Fibroblast of skin of left biceps (primary cell): ENCODE data around the gene LINC01488.

ENCODE experiments used
- DNase-seq, 2 experiments: peaks; one replicate each; pipeline ENCODE4 v3.0.0-alpha.2; 2013; ENCODE audit warnings: low read depth in 2 of 2

The LINC01488 gene

DNA sequence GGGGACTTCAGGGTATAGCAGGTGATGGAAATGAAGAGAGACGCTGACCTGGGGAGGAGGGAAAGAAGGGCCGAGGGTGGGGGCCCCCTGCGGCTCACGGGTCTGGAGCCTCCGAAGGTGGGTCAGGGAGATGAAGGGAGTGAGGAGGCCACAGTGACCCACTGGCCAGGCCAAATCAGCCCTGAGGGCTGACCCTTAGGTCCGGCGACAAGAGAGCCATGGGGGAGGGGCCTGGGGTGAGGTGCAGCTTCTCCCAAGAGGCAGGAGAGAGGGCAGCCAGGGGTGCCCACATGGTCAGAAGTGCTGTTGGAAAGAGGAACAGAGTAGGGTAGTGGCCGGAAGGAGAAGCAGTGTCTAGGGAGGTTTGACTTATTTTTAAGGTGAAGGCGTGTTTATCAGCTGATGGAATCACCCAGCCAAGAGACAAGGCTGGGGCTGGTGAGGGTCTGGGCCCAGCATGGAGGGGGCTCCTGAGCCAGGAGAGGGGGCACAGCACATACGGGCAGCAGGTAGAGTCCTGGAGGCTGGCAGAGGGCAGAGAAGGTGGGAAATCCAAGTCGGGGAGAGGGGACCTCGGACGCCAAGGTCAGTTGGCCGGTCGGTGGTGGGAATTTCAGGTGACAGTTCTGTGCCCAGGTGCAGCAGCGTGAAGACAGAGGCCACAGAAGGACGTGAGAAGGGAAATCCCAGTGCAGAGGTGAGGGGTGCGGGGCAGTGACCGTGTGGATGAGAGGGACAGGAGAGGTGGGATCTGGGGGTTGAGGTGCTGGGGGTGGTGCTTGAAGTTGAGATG lies 49.0 kb downstream of the LINC01488 start:
- no peak for DNase-seq

DNA sequence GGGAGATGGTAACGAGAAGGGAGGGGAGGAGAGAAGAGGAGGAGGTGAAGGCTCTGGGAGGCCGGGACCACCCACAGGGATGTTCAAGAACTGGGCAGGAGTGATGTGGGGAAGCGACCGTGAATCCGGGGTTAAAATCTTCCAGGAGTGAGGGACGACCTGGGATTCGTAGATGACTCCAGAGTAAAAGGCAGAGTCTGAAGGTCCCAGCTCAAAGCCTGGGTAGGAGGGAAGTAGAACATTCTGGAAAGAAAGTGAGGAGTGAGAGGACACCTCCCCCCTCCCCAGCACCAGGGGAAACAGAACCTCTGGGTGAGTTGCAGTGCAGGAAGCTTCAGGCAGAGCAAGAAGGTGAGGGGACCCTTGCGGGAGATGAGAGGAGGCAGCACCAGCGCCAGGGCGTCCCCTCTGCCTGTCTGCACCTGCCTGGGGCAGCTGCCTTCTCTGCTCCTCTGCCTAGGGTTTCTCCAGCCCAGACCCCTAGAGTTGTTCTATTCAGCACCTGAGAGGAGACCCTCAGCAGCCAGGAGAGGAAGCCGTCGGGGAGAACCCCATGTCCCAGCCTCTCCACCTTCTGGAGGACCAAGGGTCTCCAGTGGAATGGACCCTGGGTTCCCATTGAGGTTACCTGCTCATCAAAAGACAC lies 49.7 kb downstream of the LINC01488 start:
- no peak for DNase-seq

DNA sequence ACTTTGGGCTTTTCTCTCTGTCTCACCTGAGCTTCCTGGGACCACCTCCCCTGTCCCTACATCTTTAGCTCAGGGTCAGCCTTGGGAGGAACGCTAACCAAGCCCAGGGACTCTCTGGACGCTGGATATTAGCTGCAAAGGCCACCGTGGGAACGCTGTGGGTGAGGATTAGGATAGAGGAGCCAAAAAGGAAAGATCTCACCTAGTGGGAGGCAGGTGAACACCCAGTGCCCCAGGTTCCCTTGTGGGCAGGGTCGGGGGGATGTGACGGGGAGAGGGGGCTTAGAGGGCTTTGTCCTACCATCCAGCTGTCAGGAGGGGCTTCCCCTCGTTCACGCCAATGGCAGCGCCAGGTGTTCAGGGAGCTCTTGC lies 50.2 kb downstream of the LINC01488 start:
- DNase-seq = no peak

DNA sequence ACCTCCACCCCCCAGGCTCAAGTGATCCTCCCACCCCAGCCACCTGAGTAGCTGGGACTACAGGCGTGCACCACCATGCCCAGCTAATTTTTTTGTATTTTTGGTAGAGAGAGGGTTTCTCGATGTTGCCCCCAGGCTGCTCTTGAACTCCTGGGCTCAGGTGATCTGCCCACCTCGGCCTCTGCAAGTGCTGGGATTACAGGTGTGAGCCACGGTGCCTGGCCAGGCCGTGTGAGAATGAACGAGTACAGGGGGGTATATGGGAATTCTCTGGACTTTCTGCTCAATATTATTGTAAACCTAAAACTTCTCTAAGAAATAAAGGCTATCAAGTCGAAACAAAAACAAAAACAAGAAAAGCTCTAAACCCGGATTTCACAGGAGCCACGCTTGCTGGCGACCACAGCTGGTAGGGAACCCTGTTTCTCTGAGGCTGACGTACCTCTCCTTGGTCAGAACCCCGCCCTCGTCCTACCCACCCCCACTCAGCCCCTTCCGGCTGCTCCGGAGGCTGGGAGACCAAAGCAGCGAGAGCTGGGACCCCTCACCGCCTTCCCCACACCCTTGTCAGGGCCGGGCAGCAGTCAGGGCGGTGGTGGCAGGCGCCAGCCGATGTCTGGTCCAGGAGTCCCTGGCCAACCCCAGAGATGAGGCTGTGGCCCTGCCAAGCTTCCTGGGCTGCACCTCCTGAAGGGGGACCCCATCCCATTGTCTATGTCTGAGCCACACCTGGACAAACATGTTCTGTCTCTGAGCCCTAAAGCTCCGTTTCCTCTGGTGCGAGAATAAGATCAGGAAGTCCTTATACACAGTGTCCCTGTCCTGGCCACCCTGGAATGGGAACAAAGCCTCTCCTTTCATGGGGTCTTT lies 52.1 kb downstream of the LINC01488 start:
- DNase-seq = no peak

DNA sequence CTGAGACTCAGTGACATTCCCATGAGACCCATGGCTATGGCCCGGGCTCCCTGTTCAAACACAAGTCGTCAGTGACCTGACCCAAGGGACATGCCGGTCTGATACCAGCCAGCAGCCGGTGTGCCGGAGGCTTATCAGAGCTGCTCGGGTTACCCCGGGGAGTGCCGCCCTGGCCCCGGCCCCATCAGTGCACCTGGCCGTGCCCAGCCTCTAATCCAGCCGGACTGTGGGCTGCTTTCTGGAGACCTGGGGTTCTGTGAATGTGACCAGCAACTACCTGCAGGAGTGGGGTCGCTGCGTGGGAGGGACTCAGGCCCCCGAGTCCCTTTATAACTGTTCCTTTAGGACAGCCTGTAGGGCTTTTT lies 52.7 kb downstream of the LINC01488 start:
- no peak for DNase-seq

DNA sequence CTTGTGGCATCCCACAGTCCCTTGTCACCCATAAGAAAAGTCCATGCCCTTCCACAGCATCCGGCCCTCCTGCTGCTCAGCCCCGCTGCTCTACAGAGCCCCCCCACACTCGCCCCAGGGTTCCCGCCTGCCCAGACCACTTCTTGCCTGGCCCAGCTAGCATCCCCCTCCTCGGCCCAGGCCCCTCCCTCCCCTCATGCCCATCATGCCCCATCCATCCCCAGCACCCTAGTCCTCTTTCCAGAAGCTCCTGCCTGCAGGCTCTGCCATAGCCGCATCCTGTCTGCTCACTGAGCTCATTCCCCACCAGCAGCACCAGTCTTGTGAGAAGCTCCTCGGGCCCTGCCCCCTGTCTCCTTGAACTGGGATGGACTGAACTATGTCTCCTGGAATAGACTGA lies 54.4 kb downstream of the LINC01488 start:
- no peak for DNase-seq

DNA sequence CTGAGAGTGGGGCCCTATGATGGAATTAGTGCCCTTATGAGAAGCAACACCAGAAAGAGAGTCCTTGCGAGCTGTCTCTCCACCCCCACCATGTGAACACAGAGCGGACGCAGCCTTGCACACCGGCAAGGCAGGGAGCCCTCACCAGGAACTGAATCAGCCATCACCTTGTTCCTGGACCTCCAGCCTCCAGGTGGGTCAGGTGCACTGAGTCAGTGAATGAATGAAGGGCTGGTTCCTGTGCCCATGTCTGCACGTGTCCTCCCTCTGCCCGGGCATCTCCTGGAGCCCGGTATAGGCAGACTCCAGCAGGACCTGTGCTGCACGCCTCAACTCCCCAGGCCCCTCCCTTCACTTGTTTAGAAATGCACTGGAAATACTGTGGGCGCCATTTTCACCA lies 54.9 kb downstream of the LINC01488 start:
- DNase-seq = no peak

DNA sequence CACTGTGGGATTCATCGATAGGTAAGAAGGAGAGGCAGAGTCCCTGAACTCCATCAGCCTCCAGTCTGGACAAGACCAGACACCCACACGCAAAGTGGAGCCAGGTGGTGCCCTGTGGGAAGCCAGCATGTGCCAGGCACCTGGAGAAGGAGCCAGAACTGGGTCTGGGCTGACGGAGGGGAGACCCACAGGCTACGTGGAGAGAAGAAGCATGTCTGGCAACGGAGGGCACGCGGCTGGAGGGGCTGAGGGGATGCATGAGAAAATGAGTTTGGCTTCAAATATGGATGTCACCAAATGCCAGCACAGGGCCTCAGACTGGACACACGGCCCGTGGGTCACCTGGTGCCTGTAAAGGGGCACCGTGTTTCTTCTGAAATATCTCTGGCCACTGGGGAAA lies 55.7 kb downstream of the LINC01488 start:
- no peak for DNase-seq

DNA sequence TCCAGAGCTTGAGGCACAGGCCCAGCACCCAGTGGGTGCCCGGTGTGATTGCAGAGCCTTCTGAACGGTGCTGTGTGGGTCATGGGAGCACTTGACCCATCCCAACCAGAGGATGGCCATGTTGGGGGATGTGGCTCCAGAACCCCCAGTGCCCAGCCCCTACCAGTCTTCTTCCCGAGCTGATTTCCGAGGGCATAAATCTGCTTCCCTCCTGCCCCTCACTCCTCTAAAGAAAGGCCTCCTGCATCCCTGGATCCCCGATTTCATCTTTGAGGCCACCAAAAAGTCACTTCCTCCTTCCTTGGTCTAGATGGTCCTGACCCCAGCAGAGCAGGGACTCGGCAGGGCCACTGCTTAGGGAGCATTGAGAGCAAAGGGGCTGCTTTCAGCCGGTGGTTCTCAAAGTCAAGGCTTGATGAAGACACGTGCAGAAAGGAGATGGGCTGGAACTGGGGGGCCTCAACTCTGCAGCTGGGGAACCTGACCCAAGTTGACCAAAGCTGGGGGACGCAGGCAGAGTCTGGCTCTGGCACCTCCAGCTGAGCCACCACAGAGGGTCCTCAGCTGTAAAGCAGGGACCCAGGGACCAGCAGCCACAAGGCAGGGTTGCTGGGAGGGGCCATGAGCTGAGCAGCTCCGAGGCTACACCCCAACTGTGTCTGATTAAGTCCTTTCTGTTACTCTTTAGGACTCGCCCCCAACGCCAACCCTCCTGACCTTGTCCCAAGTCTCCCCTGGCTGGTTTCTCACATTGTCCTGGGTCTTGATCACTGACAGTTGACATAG lies 56.6 kb downstream of the LINC01488 start:
- no peak for DNase-seq

DNA sequence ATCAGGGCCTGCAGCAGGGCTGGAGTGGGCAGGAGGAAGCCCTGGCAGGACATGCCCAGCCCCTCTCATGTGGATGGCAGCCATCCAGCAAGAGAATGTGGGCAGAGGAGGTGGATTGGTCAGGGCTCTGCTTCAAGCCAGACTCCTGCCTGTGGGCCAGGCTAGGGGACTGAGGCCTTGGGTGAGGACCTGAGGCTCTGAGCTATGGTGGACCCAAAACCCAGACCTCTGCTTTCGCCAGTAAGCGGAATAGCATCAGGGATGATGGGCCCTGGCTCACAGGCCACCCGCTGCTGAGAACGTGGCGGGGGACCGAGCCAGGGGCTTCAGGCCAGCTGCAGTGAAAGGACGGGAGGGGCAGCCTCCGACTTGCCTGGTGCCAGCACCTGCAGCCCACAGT lies 57.4 kb downstream of the LINC01488 start:
- DNase-seq = no peak

DNA sequence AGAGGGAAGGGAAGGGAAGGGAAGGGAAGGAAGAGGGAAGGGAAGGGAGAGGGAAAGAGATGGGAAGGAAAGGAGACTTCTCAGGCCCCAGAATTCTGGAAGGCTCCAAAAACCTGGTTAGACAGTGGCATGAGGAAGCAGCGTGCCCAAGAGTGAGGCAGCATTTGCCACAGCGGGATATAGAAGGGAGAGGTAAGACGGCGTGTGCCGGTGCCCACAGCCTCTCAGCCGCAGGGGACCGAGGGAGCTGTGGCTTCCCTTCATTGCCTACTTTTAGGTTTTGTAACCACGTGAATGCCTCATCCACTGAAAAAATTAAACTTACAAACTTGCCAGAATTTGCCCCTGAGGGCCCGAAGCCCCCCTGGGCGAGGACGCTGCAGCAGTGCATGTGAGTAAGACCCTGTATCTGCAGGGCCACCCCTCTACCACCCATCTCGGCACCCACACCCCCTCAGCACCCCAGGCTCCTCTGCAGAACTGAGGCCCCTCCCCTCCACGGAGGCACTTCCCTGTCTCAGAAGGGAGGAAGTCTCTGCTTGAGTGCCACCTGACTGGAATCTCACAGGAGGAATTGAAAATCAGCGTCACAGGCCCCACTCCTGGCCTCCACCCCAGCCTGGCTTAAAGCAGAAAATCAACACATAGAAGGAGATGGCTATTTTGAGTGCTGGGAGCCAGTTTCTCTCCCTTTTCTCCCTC lies 58.1 kb downstream of the LINC01488 start:
- DNase-seq = no peak

DNA sequence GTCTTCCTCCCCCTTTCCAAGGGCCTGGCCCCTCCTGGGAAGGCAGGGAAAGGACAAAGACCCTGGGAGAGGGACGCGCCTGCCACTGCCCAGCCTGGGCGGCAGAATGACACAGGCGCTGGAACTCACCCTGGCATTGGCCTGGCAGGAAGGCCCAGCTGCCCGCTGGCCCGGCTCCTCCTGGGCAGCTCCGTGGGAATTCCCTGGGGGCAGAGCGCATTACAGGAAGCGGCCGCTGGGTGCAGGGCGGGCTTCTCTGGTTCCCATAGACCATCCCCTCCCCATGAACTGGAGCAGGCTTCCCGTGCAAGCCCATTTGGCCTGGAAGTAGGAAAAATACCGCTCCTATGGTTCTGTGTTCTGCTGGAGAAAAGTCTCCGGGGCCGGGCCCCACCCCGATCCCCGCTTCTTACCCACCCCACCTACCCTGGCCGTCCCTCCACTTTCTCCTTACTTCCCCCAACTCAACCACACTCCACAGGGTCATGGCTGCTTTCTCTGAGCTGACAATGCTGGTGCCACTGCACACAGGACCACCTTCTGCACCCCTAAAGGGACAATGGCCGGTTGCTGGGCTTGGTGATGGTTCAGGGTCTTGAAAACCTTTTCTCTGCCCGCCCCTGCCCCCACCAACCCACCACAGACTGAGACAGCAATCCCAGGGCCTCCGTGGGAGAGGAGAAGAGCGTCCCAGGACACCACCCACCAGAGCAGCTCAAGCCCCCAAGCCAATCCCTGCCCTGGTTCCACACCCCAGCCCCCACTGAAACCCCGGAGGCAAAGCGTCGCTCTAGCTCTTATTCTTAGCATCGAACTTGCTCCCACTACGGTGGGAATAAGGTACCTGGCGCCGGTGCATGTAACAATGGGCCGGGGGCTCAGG lies 58.9 kb downstream of the LINC01488 start:
- no peak for DNase-seq

DNA sequence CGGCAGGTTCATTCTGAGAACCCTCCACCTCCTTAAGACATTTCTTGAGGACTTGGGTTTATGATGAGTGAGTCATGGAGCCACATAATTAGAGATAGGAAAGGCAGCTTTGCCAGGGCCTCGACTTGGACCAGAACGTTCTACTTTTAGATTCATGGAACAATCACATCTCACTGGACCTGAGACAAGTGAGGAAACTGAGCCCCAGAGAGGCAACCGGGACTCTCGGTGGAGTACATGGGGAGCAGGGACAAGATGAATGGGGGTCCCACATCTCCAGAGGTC lies 59.5 kb downstream of the LINC01488 start:
- DNase-seq = no peak

DNA sequence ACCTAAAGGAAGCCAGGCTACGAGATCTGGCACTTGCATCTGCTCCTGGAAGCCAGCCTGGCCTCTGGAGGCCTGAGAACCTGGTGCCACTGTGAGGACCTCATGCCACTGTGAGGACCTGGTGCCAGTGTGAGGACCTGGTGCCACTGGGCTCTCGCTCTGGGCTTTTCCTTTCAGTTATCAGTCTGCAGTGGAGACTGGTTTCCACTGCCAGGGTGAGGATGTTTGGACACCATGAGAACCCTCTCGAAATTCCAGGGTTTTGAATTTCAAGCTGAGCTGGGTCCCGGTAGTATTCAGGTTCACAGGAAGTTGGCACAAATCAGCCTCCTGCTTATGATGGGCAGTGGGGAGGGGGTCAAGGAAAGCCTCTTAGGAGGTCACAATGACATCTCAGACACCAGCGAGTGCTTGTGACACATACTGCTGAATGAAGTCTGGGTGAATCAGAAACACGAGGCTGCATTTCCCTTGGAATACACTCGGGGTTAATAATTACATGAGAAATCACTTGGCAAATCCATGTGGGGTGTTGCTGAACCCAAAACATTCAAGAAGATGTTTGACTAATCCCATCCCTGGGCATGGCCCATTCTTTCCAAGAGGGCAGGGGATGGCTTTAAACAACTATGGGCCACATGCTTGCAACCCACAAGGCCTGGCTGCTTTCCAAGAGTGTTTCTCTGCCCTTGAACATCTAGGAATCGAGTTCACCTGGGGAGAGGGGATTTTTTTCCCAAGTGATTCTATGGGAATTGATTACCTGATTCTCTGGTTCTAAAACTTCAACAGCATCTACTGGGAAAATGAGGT lies 60.2 kb downstream of the LINC01488 start:
- DNase-seq = no peak

DNA sequence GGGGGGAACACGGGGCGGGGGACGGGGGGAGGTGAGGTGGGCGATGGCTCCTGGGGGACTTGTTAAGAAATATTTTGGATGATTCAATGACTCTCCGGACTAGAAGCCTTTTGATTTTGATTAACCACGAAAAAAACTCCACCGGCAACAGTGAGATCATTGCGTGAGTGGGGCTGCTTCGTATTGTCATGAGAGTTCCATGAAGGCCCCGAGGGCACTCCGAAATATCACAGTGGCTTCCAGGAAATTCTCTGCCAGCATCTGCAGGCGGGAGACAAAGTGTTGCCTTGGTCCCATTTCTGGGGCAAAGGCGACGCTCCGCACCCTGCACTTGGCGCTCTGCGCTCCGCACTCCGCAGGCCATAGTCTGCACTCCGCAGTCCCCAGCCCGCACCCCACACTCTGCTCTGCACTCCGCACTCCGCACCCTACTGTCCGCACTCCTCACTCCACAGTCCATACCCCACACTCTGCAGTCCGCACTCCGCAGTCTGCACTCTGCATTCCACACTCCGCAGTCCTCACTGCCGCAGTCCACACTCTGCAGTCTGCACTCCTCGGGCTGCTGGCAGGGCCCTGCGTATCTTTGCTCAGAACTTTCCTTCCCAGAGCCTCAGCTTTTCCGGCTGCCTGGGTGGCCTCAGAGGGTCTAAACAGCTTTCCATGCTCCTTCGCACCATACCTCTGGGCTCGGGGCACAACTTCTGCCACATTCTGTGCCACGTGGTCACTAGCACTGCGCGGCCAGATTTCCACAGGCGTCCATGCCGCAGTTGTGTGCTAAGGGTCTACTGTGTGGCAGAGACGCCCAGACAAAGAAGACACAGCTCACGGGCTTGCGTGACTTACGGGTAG lies 61.1 kb downstream of the LINC01488 start:
- DNase-seq = no peak
